HG03342 (cell line): ENCODE data around the gene FBLN5.

Experiments used
- ATAC-seq: cut with Tn5 transposase; IDR thresholded peaks from one replicate; pipeline ENCODE4 v1.9.1; 2021; ENCODE audit warnings: mild to moderate bottlenecking, moderate library complexity; ENCODE audit not compliant: unreplicated experiment

FBLN5 gene

GRCh38 chr14:91946622-91947474 lies 646 bp downstream of the FBLN5 start:
- ATAC-seq = no peak

- ATAC-seq = no peak
These were observed 1.5 kb downstream of the FBLN5 start for GRCh38 chr14:91945751-91946621.

- ATAC-seq = no peak
These were observed 4.5 kb downstream of the FBLN5 start for GRCh38 chr14:91942946-91943345.

- ATAC-seq = no peak
These were observed 5.4 kb downstream of the FBLN5 start for GRCh38 chr14:91942128-91942527.

GRCh38 chr14:91940209-91940608 lies 7.3 kb downstream of the FBLN5 start:
- no peak for ATAC-seq

- ATAC-seq = no peak
These were observed 11.9 kb downstream of the FBLN5 start for GRCh38 chr14:91935586-91935985.

GRCh38 chr14:91934554-91935285 lies 12.8 kb downstream of the FBLN5 start:
- ATAC-seq = no peak

GRCh38 chr14:91931478-91932088 lies 15.9 kb downstream of the FBLN5 start:
- no peak for ATAC-seq

GRCh38 chr14:91929700-91930099 lies 17.8 kb downstream of the FBLN5 start:
- no peak for ATAC-seq

GRCh38 chr14:91927800-91928199 lies 19.7 kb downstream of the FBLN5 start:
- ATAC-seq = no peak

- no peak for ATAC-seq
These were observed 20.3 kb downstream of the FBLN5 start for GRCh38 chr14:91927191-91927590.

- ATAC-seq = no peak
These were observed 21.2 kb downstream of the FBLN5 start for GRCh38 chr14:91926131-91926890.

GRCh38 chr14:91925727-91926121 lies 21.8 kb downstream of the FBLN5 start:
- no peak for ATAC-seq

GRCh38 chr14:91925001-91925726 lies 22.3 kb downstream of the FBLN5 start:
- no peak for ATAC-seq

- no peak for ATAC-seq
These were observed 27.0 kb downstream of the FBLN5 start for GRCh38 chr14:91920526-91920925.

- no peak for ATAC-seq
These were observed 27.7 kb downstream of the FBLN5 start for GRCh38 chr14:91919814-91920213.

GRCh38 chr14:91918186-91918883 lies 29.2 kb downstream of the FBLN5 start:
- ATAC-seq = no peak

- ATAC-seq = no peak
These were observed 35.5 kb downstream of the FBLN5 start for GRCh38 chr14:91912035-91912434.
